Endothelial cell of umbilical vein (primary cell): ENCODE measurements around the gene DLX1. TPM values are rescaled to one million over a fixed set of nuclear protein-coding genes. Genes with fewer than 3 reads are reported as not detected.

Experiments
- BruUV-seq: library from RNA; stranded (reverse); fragments of 400-500 nt; replicated peaks from 2 replicates; lab custom pipeline; 2021; lab: Mats Ljungman, UMichigan
- CTCF ChIA-PET: fragments of 300-600, 350-600 bp; sonication (Branson Sonifier 250); formaldehyde crosslinking; loops from one replicate; lab custom pipeline; 2021; ENCODE audit warnings: antibody characterized with exemption, inconsistent platforms; lab: Charles Lee
- POLR2A ChIA-PET: fragments of 300-600, 350-600 bp; sonication (Branson Sonifier 250); formaldehyde crosslinking; loops from one replicate; lab custom pipeline; 2021; ENCODE audit warnings: antibody characterized with exemption, inconsistent platforms; lab: Charles Lee
- DNase-seq: peaks from one replicate; pipeline ENCODE4 v3.0.0-alpha.2; 2011; ENCODE audit warnings: low read depth, low spot score
- FAIRE-seq: peaks from 2 replicates; lab custom pipeline; 2011; peaks lifted over from hg19 to GRCh38; lab: Jason Lieb, UNC
- H2AFZ ChIP-seq: 2 replicates; pipeline ENCODE4 v1.6.0; 2012; ENCODE audit warnings: low read depth, low read length, control low read depth, inconsistent platforms
- H3K27ac ChIP-seq: 2 replicates; pipeline ENCODE4 v1.5.1; 2011; ENCODE audit warnings: low read depth, mild to moderate bottlenecking, control low read depth, low read length, moderate library complexity; ENCODE audit not compliant: insufficient read depth
- H3K27me3 ChIP-seq, 2 experiments: 2 replicates each; pipeline versions ENCODE4 v1.6.0 to v1.6.1; 2011; ENCODE audit warnings: low read length in 2 of 2, mixed read lengths in 1 of 2; ENCODE audit not compliant: control insufficient read depth in 2 of 2, insufficient read depth in 2 of 2
- H3K36me3 ChIP-seq, 2 experiments: 2 replicates in 1 of 2; 3 replicates in 1 of 2; pipeline ENCODE4 v1.5.1; 2011; ENCODE audit warnings: low read length in 2 of 2, mild to moderate bottlenecking in 1 of 2, moderate library complexity in 1 of 2; ENCODE audit not compliant: control insufficient read depth in 2 of 2, insufficient read depth in 2 of 2; ENCODE audit errors: extremely low read depth in 1 of 2
- H3K4me1 ChIP-seq: 3 replicates; pipeline ENCODE4 v1.5.1; 2011; ENCODE audit warnings: mild to moderate bottlenecking, low read length; ENCODE audit not compliant: control insufficient read depth, insufficient read depth; ENCODE audit errors: extremely low read depth
- H3K4me2 ChIP-seq: 2 replicates; pipeline ENCODE4 v1.6.1; 2011; ENCODE audit warnings: low read length, control low read depth, mixed read lengths; ENCODE audit not compliant: insufficient read depth
- H3K4me3 ChIP-seq, 3 experiments: fragments of 200-600 bp in 1 of 3; sonication (generic), shearing (Covaris generic) in 1 of 3; replicated peaks in 1 of 3; 2 replicates each; pipeline ENCODE4 v1.5.1; 2011 to 2016; ENCODE audit warnings: control low read depth in 3 of 3, low read length in 3 of 3, mild to moderate bottlenecking in 2 of 3, inconsistent platforms in 1 of 3, low read depth in 1 of 3, moderate library complexity in 1 of 3; ENCODE audit not compliant: insufficient read depth in 1 of 3
- H3K79me2 ChIP-seq: 2 replicates; pipeline ENCODE4 v1.6.0; 2012; ENCODE audit warnings: low read length, inconsistent platforms; ENCODE audit not compliant: control insufficient read depth, insufficient read depth
- H3K9ac ChIP-seq: replicated peaks from 2 replicates; pipeline ENCODE3; 2011; ENCODE audit warnings: low read length, control low read depth; ENCODE audit not compliant: insufficient read depth; ENCODE audit errors: extremely low read depth
- H3K9me1 ChIP-seq: replicated peaks from 3 replicates; pipeline ENCODE4 v1.6.0; 2011; ENCODE audit warnings: mild to moderate bottlenecking, low read length; ENCODE audit not compliant: control insufficient read depth, insufficient read depth; ENCODE audit errors: extremely low read depth
- H3K9me3 ChIP-seq: replicated peaks from 2 replicates; pipeline ENCODE4 v1.5.1; 2012; ENCODE audit warnings: low read length, inconsistent platforms; ENCODE audit not compliant: control insufficient read depth, insufficient read depth
- H4K20me1 ChIP-seq: replicated peaks from 2 replicates; pipeline ENCODE3; 2011; ENCODE audit warnings: mild to moderate bottlenecking, low read length; ENCODE audit not compliant: control insufficient read depth, insufficient read depth; ENCODE audit errors: extremely low read depth
- CTCF ChIP-seq, 2 donors: IDR thresholded peaks; 1 replicate in 1 of 2; 2 replicates in 1 of 2; pipeline ENCODE4 v1.5.1; 2011; ENCODE audit warnings: low read length in 2 of 2, mild to moderate bottlenecking in 2 of 2, moderate library complexity in 2 of 2, control low read depth in 1 of 2, inconsistent platforms in 1 of 2, low read depth in 1 of 2; ENCODE audit not compliant: insufficient read depth in 1 of 2; ENCODE audit errors: extremely low read depth in 1 of 2
- EZH2 ChIP-seq: IDR thresholded peaks from 2 replicates; pipeline ENCODE4 v1.6.1; 2012; ENCODE audit warnings: borderline replicate concordance, low read depth, mild to moderate bottlenecking, moderate library complexity, low read length, inconsistent platforms; ENCODE audit not compliant: severe bottlenecking
- FOS ChIP-seq: IDR thresholded peaks from 2 replicates; pipeline ENCODE4 v1.6.1; 2011; ENCODE audit warnings: mild to moderate bottlenecking, low read length, moderate library complexity, borderline replicate concordance; ENCODE audit not compliant: insufficient read depth
- GATA2 ChIP-seq: IDR thresholded peaks from 2 replicates; pipeline ENCODE4 v1.7.0; 2011; ENCODE audit warnings: low read depth, mild to moderate bottlenecking, moderate library complexity, mixed read lengths, low read length; ENCODE audit not compliant: insufficient read length, insufficient read depth
- JUN ChIP-seq: IDR thresholded peaks from 2 replicates; pipeline ENCODE4 v1.6.1; 2011; ENCODE audit warnings: borderline replicate concordance, low read depth; ENCODE audit not compliant: insufficient read length, insufficient read depth
- MAX ChIP-seq: IDR thresholded peaks from 2 replicates; pipeline ENCODE4 v1.6.1; 2011; ENCODE audit not compliant: insufficient read depth, insufficient read length
- MYC ChIP-seq: IDR thresholded peaks from one replicate; pipeline ENCODE4 v1.6.1; 2011; ENCODE audit warnings: mild to moderate bottlenecking, low read depth, low read length
- POLR2A ChIP-seq: IDR thresholded peaks from 2 replicates; pipeline ENCODE4 v1.6.1; 2012; ENCODE audit warnings: low read depth, mild to moderate bottlenecking, control low read depth, low read length
- POLR2AphosphoS5 ChIP-seq: IDR thresholded peaks from 2 replicates; pipeline ENCODE4 v1.6.1; 2012; ENCODE audit warnings: low read depth, mild to moderate bottlenecking, control low read depth, low read length, moderate library complexity; ENCODE audit not compliant: insufficient read depth
- dilution Hi-C: fragments of 300-500 bp; cut with MboI; formaldehyde crosslinking; loops from one replicate; pipeline ENCODE4 v1.15.0; 2019; ENCODE audit warnings: low sequenced_read_pairs; ENCODE audit not compliant: extremely low pct_ligation_motif_present
- intact Hi-C: fragments of 100-400 bp; cut with micrococcal nuclease; formaldehyde crosslinking; loops from one replicate; pipeline ENCODE4 v1.10.0; 2022
- polyA plus RNA-seq, 4 experiments: library from polyadenylated mRNA; depleted of rRNA in 3 of 4; stranded (reverse) in 3 of 4; unstranded in 1 of 4; fragments of >200 nt; gene quantifications; 2 replicates each; pipeline versions ENCODE4 v1.2.1 to v1.2.3, GENCODE V29; 2011 to 2012; ENCODE audit warnings: missing spikeins in 1 of 4
- total RNA-seq: library from RNA; stranded (reverse); gene quantifications from 2 replicates; pipeline ENCODE4 v1.2.3, GENCODE V29; 2021

The DLX1 gene
- total and polyA plus RNA-seq, 2 donors (not counting 3 experiments of a cell fraction or from before 2014, with no cell fraction given) = 0.12 TPM; not detected in 1

DNA sequence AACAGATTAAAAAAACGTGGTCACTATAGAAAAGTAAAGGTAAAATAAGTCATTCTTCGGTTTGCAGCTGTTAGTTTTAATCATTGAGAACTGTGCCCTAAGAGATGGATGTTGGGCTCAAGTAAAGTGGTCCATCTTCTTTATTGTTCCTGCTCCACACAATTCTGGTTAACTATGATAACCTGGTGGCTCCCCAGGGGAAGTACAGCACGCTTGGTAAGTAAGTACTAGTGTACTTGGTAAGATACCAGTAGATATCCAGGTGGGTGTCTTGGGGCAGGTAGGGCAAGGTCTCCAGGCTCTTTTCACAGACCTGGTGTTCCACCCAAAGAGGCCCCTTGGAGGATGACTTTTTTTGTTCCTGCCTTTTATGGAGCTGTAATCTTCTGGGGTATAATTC is 49.0 kb downstream of the DLX1 start:
- no peak overlapping the region for H3K4me2 ChIP-seq
- no TSS peak for BruUV-seq
- H3K4me3 ChIP-seq = no peak overlapping the region
- H3K9me1 ChIP-seq = no peaks in the 10 kb centered on the region
- no peak overlapping the region for H3K27ac ChIP-seq
- H3K27me3 ChIP-seq = peaks cover 3 to 6% of the 10 kb centered on the region in 2 experiments
- no peak overlapping the region for H2AFZ ChIP-seq
- no peaks in the 10 kb centered on the region for H3K79me2 ChIP-seq
- TF ChIP-seq GATA2 (no peak), MYC (no peak), MAX (no peak), JUN (no peak), CTCF (IDR thresholded peaks at IDR 0.05; ENCODE audit: extremely low read depth in 1 of 2, insufficient read depth in 1 of 2, low read depth in 1 of 2, low read length in 2 of 2) (no peak), POLR2A (no peak), EZH2 (no peak), POLR2AphosphoS5 (no peak), FOS (no peak)
- H3K36me3 ChIP-seq = no peaks in the 10 kb centered on the region
- H3K9ac ChIP-seq = no peak overlapping the region
- no peaks in the 10 kb centered on the region for H4K20me1 ChIP-seq
- intact Hi-C loops (no loop called here), dilution Hi-C loops (no loop called here)
- ChIA-PET POLR2A (no interaction called here), CTCF (no interaction called here)
- no peaks in the 10 kb centered on the region for H3K4me1 ChIP-seq
- FAIRE-seq (no peak), DNase-seq (no peak)
- H3K9me3 ChIP-seq = no peaks in the 10 kb centered on the region
